ENCODE results near the gene DLGAP4.

Gene DLGAP4

DNA sequence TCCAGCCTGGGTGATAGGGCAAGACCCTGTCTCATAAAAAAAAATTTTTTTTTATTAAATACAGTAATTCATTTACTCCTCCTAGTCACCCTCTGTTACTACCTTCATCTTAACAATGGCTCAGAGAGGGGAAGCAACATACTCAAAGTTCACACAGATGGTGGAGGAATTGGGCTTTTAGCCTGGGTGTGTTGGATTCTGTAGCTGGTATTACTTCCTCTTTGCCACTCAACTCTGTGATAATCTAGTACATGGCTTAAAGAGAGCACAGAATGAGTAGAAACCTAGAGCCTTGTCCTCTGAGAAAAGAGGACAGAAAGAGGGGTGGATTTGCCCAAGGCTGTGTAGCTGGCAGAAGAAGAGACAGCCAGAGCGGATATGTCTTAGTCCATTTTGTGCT is 96.6 kb downstream of the DLGAP4 start:
- DNase-seq (ENCODE audit: low read depth in 4 of 4, low spot score in 1 of 4): no peak

DNA sequence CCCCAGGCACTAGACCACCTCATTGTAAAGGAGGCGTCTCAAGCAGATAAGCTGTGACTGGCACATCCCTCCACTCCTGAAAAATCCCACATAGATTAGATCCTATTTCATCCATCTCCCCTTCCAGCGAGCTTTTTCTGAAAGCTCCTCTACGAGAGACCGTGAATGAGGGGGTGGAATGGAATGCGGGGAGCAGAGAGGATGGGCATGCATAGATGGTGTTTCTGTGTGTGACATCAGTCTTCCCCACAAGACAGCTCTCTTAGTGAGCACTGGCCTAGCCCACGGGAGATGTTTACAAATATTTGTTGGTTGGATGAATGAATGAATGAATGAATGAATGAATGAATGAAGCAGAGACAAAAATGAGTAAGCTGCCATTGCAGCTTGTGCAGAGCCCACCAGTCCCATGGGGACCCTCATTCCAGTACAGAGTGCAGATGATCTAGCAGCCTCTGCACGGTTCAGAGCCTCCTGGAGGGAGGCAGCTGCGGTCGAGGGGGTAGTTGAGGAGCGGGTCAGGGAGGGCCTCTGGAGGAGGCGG is 98.4 kb downstream of the DLGAP4 start:
- no peak for DNase-seq (ENCODE audit: low read depth in 4 of 4, low spot score in 1 of 4)

DNA sequence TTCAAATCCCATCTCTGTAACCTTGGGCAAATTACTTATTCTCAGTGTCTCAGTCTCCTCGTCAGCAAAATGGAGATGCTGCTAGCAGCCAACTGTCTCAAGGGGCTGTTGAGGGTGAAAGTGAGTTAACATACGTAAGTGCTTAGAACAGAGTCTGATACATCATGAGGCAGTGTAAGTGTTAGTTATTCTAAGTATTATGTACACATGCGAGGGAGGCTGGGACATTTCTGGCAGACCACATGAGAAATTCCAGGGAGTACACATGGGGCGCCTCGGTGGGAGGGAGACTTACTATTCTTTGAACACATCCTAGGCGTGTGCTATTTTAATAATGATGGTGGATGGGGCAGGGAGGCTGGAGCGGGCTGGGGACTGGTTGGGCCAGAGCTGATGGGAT is 99.1 kb downstream of the DLGAP4 start:
- DNase-seq (ENCODE audit: low read depth in 4 of 4, low spot score in 1 of 4): no peak

DNA sequence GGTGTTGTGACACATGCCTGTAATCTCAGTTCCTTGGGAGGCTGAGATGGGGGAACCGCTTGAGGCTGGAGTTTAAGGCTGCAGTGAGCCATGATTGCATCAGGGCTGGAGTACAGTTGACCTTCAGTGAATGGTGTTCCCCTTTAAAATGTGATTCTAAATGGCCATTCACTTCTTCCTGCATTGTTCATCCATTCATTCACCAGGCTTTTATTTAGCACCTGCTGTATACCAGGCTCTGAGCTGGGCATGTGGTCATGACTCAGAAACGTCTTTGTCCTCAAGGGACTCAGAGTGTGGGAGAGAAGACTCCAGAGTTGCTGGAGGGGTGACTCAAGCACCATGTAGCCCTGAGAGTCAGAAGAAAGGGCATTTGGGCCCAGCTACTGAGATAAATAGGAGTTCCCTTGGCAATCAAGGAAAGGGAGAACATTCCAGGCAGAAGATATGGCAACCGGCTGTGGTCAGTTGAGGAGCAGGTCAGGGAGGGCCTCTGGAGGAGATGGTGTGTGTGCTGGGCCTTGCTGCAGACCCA is 101.1 kb downstream of the DLGAP4 start:
- DNase-seq (ENCODE audit: low read depth in 4 of 4, low spot score in 1 of 4): no peak

DNA sequence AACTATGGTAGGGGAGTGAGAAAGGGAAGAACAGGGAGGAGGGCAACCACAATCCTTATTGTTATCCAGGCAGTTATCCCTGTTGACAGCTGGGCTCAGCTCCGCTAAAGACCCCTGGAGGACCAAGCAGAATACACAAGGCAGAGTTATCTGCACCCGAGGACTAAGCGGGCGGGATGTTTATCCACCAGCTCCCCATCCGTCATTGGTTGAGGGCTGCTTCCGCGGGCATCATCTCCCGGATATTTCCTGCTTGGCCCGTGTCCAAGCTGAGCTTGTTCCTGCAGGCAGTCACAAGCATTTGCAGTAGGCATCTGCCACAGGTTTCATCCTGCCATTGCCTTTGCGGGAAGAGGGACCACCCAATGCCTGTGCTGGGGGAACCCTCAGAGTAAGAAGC is 102.1 kb downstream of the DLGAP4 start:
- no peak for DNase-seq (ENCODE audit: low read depth in 4 of 4, low spot score in 1 of 4)

DNA sequence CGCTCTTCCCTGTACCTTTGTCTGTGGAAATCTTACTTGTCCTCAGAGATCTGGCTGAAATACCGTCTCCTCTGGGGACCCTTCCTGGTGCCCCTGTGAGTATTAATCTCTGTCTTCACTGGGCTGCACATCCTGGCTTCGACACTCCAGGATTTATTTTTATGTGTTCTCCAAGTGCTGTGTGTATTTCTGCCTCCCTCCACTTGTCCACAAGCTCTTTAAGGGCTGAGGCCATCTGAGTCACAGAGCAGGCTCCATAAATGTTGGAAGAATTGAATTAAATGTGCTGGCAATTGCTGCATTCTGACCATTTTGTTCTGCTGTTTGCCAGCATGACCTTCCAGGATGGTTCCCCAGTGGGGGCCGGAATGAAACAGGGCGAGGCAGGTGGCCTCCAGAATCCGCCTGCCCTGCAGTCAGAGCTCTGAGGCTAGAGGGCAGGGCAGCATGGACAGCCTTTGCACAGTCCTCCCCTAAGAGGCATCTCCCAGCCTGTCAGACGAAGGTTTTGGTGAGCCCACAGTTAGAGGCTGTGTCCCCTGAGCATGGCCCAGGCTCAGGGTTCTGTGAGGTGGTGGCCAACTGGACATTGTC is 105.8 kb downstream of the DLGAP4 start:
- DNase-seq (ENCODE audit: low read depth in 4 of 4, low spot score in 1 of 4): no peak

DNA sequence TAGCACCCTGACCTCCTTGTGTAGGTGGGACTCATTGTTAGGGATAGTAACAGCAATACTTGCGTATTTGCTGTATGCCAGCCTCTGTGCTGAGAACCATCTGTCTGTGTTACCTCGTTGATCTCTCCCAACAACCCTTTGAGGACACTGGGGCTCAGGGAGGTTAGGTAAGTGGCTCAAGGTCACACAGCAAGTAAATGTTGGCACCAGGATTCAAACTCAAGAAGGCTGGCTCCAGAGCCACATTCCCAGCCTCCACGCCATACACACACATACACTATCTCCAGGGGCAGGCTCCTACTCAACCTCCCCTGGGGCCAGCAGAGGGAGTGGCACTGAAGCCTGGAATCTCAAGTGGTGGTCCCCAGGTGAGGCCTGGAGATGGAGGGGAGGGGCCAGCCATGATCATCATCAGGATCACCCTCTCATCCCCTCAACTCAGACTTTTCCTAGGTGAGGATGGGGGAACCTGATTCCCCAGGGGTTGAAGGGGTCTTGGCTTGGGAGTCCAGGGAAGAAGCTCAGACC is 109.4 kb downstream of the DLGAP4 start:
- DNase-seq (ENCODE audit: low read depth in 4 of 4, low spot score in 1 of 4): no peak

DNA sequence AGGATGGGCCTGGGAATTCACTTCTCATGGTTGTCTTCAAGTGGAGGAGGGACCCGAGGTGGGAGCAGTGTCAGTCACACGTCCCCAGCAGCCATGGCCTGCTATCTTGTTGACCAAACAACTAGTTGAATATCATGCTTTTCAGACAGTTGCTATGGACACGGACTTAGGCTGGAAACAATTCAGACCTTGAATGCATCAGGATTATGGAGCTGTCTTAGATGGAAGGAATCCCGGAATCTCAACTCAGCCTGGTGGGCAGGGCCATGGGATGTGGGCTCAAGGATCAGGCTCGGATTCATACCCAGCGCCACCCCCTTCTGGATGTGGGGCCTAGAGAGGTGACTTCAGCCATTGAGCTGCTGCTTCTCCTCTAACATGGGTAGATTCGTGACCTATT is 112.6 kb downstream of the DLGAP4 start:
- DNase-seq (ENCODE audit: low read depth in 4 of 4, low spot score in 1 of 4): no peak

DNA sequence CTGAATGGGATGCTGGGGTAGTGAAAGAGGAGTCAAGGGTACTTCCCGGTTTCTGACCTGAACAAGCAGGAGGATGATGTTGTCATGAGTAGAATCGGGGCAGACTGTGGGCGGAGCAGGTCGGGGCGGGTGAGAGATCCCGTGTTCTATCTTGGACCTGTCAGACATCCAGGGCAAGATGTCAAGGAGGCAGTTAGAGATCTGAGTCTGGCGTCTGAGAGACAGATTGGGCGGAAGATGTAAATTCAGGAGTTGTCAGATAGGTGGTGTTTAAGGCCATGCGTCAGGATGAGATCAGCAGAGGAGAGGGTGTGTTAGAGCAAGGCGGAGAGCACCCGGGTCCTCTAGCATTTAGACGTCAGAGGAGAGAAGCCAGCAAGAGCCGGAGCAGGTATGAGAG is 115.5 kb downstream of the DLGAP4 start:
- DNase-seq (ENCODE audit: low read depth in 4 of 4, low spot score in 1 of 4): no peak

DNA sequence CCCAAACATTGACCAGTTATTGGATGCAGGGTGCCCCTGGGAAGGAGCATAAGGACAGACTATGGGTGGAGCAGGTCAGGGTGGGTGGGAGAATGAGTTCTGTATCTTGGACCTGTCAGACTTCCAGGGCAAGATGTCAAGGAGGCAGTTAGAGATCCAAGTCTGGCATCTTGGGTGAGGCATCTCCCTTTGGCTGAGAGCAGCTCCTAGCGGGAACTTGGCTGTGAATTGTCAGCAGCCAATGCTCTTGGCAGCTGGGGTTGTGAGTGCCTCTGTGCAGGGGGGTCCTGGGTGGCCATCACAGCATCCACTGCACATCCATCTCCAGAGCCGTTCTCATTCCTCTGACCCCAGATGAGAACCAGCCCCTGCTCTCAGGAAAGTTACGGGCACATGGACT is 118.2 kb downstream of the DLGAP4 start:
- no peak for DNase-seq (ENCODE audit: low read depth in 4 of 4, low spot score in 1 of 4)

DNA sequence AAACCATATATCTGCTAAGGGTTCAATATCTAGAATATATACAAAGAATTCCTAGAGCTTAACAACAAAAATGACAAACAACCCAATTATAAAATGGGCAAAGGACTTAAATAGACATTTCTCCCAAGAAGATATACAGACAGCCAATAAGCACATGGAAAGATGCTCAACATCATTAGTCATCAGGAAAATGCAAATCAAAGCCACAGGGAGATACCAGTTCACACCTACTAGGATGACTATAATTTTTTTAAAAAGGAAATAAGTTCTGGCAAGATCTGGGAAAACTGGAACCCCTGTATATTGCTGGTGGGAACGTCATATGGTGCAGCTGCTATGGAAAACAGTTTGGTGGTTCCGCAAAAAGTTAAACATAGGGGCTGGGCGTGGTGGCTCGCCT is 119.0 kb downstream of the DLGAP4 start:
- no peak for DNase-seq (ENCODE audit: low read depth in 4 of 4, low spot score in 1 of 4)

DNA sequence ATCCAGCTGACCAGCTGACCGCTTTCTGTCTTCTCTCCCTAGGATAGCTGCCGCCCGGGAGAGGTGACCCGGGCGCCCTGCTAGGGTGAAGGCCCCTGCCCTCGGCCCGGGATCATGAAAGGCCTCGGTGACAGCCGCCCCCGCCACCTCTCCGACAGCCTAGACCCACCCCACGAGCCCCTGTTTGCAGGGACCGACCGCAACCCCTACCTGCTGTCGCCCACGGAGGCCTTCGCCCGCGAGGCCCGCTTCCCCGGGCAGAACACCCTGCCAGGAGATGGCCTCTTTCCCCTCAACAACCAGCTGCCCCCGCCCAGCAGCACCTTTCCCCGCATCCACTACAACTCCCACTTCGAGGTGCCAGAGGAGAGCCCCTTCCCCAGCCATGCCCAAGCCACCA is 125.5 kb downstream of the DLGAP4 start:
- DNase-seq (ENCODE audit: low read depth in 4 of 4, low spot score in 1 of 4): no peak

DNA sequence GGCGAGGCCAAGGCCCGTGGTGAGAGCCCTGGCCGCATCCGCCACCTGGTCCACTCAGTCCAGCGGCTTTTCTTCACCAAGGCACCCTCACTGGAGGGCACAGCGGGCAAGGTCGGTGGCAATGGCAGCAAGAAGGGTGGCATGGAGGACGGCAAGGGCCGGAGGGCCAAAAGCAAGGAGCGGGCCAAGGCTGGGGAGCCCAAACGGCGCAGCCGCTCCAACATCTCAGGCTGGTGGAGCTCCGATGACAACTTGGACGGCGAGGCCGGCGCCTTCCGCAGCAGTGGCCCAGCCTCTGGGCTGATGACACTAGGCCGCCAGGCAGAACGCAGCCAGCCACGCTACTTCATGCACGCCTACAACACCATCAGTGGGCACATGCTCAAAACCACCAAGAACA is 126.0 kb downstream of the DLGAP4 start:
- DNase-seq (ENCODE audit: low read depth in 4 of 4, low spot score in 1 of 4): no peak

DNA sequence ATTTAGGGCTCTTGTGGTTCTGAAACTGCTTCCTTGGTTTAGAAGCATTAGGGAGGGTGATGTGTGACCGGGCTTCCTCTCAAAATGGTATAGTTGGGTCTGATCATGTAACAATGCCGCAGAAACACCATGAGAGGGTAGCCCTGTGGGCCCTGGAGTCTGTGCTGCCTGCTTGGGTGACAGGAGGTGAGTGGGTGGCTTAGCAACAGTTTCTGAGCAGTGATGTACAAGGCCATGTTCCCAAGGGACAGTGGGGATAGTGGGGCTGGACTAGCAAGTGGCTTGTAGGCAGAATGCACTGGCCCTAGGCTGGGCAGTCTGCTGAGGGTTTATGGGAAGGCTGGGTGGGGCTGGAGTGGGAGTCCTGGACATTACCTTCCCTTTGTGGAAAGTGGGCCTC is 128.2 kb downstream of the DLGAP4 start:
- no peak for DNase-seq (ENCODE audit: low read depth in 4 of 4, low spot score in 1 of 4)

DNA sequence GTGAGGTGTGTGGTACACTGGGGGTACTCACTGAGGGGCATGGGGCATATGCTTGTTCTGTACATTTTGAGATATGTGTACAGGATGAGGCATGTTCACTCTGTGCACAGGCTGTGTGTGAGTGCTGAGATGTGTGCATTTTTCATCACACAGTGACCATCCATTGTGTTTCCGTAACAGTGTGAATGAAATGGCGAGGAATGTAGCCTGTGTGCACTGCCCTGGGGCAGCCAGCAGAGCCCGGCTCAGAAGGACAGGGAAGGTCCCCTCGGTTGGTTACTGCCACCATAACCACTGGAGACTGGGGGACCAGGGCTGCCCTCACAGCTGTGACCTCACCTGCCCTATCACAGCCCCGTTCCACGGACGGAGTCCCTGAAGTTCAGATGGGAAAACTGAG is 129.0 kb downstream of the DLGAP4 start:
- no peak for DNase-seq (ENCODE audit: low read depth in 4 of 4, low spot score in 1 of 4)

DNA sequence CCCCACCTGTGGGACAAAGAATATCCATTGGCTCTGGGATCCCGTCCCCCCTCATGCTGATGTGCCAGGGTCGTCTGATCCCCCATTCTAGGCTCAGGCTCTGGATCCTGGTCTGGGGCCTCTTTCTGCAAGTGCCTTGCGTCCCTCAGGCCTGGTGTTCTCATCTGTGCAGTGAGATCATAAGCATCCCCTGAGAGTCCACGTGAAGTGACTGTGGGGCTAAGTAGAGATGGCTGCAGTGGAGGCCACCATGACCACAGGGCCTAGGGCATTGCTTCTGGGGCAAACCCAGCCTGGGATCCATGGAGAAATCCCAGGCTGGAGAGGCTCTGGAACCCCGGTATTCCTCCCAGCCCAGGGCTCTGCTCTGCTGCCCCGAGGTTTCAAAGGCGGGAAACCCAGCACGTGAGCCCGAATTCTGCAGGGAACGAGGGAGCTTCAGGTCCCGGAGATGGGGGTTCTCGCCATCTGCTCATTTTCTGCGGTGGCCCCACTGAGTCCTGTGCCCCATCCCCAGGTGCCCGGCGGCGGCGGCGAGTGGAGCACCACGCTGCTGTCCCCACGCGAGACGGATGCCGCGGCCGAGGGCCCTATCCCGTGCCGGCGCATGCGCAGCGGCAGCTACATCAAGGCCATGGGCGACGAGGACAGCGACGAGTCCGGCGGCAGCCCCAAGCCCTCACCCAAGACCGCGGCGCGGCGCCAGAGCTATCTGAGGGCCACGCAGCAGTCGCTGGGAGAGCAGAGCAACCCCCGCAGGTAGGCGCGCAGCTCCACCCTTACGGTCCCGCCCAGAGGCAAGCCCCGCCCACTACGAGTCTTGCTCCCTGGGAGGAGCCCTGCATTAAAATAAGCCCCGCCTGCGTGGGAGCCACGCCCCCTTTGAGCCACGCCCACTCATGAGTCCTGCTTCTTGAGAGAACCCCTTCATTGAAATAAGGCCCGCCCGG is 129.7 kb downstream of the DLGAP4 start:
- DNase-seq (ENCODE audit: low read depth in 4 of 4, low spot score in 1 of 4): peak; percentile 59 to 85 (median 74)

DNA sequence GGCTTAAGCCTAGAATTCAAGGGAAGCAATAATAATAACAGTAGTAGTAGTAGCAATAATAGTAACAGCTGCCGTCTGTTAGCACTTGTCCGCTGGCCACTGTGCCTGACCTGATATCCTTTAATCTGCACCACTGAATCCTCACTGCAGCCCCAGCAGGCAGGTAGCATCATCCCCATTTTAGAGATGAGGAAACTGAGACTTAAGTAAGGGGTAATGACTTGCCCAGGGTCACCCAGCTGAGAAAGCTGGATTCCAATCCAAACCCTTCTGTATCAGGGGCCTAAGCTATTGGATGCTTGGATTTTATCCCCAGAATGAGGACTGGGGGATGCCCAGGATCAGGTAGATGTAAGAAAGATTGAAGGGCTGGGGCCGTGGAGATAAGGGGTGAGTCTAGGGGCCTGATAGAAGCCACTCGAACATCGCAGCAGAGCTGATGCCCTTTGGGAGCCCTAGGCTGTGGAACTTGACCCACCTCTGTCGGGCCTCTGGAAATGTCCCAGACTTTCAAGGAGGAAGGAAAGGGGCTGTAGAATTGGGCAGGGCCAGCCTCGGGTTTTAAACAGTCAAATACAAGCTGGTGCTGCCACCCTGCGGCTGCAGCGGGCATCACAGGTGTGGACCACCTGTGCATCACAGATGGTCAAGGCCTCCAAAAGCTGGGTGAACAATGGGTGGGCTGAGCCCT is 133.0 kb downstream of the DLGAP4 start:
- DNase-seq (ENCODE audit: low read depth in 4 of 4, low spot score in 1 of 4): peak; percentile 38 to 56 (median 50)

DNA sequence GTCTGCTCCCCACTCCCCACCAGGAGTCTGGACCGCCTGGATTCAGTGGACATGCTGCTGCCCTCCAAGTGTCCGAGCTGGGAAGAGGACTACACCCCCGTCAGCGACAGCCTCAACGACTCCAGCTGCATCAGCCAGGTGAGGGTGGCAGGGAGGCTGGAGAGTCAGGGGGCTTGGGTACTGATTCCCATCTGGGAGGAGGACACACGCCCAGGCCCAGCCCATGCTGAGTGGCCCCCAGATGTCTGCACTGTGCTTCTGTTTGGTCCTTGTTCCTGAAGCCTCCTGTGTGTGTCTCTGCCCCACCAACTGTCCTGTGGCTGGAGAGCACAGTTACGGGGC is 133.6 kb downstream of the DLGAP4 start:
- no peak for DNase-seq (ENCODE audit: low read depth in 4 of 4, low spot score in 1 of 4)

DNA sequence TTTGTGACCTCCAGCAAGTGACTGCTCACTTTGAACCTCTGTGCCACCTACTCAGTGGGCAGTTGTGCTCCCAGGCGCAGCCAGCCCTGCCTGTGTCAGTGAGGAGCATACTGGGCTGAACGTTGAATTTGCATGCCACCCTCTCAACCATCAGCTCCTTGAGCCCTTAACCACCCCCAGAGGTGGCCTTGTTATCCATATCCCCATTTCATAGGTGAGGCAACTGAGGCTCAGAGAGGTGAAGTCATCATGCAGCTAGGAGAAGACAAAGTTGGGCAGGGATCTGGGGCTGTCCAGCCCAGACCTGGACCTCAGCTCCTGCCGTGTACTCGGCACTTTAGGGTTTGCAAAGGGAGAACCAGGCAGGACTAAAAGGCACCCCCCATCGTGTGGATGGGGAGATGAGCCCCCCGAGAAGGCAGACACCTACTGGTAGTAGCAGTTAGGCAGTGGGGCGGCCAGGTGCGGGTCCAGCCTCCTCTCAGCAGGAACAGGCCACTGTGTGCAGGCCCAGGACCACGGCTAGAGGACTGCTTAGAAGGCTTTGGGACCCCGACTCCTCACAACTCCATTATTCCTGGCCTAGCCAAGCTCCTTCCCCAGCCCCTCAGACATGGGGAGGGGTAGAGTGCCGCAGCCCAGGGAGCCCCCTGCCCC is 134.4 kb downstream of the DLGAP4 start:
- no peak for DNase-seq (ENCODE audit: low read depth in 4 of 4, low spot score in 1 of 4)

DNA sequence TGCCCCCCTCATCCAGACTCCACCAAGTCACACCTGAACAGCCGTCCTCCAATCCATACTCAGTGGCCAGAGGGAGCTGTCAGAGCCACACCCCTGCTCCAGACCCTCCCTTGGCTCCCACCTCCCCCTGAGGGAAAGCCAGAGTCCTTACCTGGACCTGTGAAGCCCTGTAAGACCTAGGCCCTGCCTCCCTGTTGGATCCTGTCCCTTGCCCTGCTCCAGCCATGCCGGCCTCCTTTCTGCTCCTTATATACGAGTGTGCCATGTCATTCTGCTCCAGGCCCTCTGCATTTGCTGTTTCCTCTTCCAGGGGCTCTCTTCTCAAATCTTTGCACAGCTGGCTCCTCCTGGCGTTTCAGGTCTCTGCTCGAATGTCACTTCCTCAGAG is 134.9 kb downstream of the DLGAP4 start:
- no peak for DNase-seq (ENCODE audit: low read depth in 4 of 4, low spot score in 1 of 4)

DNA sequence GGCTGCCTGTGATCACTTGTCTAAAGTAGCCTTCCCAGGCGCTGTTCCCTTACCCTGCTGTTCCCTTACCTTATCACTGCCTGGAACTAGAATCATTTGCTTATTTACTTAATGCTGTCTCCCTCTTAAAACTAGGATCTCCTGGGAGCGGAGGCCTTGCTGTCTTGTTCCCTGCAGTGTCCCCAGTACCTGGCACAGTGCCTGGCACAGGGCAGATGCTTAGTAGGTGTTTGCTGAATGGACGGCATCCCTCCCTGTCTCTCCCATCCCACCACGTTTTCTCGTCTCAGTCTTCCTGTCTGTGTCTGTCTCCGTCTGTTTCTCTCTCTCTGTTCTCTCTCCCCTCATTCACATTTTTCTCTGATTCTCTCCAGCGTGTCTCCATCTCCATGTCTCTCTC is 135.3 kb downstream of the DLGAP4 start:
- no peak for DNase-seq (ENCODE audit: low read depth in 4 of 4, low spot score in 1 of 4)
